ENCODE data around the gene DCAF7. TPM values are rescaled to one million over a fixed set of nuclear protein-coding genes. Genes with fewer than 3 reads are reported as not detected.

Gene DCAF7
- total and polyA plus RNA-seq, 4 donors: 13.2 to 24.0 (median 15.0) TPM

- 89% methylated on average over 26 of the region's 26 CpGs for whole genome bisulfite sequencing
- Histone ChIP-seq H3K27me3 (ENCODE audit: control insufficient read depth in 4 of 4, insufficient read depth in 4 of 4, low read length in 3 of 4) (peaks cover 0 to 5% (median 4%) of the 10 kb centered on the region in 4 donors), H3K4me1 (ENCODE audit: control insufficient read depth in 4 of 4, insufficient read depth in 4 of 4, low read length in 3 of 4) (no peaks in the 10 kb centered on the region), H3K9me3 (ENCODE audit: control insufficient read depth in 4 of 4, low read length in 3 of 4) (no peaks in the 10 kb centered on the region), H3K9ac (ENCODE audit: low read depth in 1 of 2, low read length in 2 of 2) (no peak overlapping the region), H3K36me3 (ENCODE audit: control insufficient read depth in 4 of 4, insufficient read depth in 3 of 4, low read depth in 1 of 4, low read length in 3 of 4) (no peaks in the 10 kb centered on the region), H3K4me3 (ENCODE audit: low read depth in 1 of 3, low read length in 3 of 3) (no peak overlapping the region), H3K27ac (ENCODE audit: low read depth in 1 of 2, low read length in 2 of 2) (no peak overlapping the region)
- DNase-seq (ENCODE audit: low spot score): peak; percentile 60
- no peak for TF ChIP-seq FOXA2 (IDR thresholded peaks at IDR 0.05)
- no peak for TF ChIP-seq NR2F2 (IDR thresholded peaks at IDR 0.05)
- TF ChIP-seq, protein P1, sequence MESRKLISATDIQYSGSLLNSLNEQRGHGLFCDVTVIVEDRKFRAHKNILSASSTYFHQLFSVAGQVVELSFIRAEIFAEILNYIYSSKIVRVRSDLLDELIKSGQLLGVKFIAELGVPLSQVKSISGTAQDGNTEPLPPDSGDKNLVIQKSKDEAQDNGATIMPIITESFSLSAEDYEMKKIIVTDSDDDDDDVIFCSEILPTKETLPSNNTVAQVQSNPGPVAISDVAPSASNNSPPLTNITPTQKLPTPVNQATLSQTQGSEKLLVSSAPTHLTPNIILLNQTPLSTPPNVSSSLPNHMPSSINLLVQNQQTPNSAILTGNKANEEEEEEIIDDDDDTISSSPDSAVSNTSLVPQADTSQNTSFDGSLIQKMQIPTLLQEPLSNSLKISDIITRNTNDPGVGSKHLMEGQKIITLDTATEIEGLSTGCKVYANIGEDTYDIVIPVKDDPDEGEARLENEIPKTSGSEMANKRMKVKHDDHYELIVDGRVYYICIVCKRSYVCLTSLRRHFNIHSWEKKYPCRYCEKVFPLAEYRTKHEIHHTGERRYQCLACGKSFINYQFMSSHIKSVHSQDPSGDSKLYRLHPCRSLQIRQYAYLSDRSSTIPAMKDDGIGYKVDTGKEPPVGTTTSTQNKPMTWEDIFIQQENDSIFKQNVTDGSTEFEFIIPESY (IDR thresholded peaks at IDR 0.05): no peak
- no peak for TF ChIP-seq SP1 (IDR thresholded peaks at IDR 0.05)
- no peak for TF ChIP-seq FOXA1 (IDR thresholded peaks at IDR 0.05)
- TF ChIP-seq REST (IDR thresholded peaks at IDR 0.05): no peak
Observed at GRCh38 chr17:63529711-63530556, 20.3 kb upstream of the DCAF7 start.

- TF ChIP-seq CTCF (IDR thresholded peaks at IDR 0.05; ENCODE audit: low read depth, low read length, missing input control) (no peak), GABPA (IDR thresholded peaks at IDR 0.05 in 1 of 2, conservative IDR thresholded peaks at IDR 0.05 in 1 of 2) (no peak), HNF4G (IDR thresholded peaks at IDR 0.05) (no peak), TAF1 (conservative IDR thresholded peaks at IDR 0.05) (no peak), RAD21 (IDR thresholded peaks at IDR 0.05) (no peak), NR2F2 (IDR thresholded peaks at IDR 0.05) (no peak), REST (IDR thresholded peaks at IDR 0.05) (no peak), YY1 (IDR thresholded peaks at IDR 0.05) (no peak), EGR1 (IDR thresholded peaks at IDR 0.05; ENCODE audit: low read depth in 2 of 2) (no peak)
- TF ChIP-seq, protein P1 (IDR thresholded peaks at IDR 0.05): no peak
- TF ChIP-seq, protein P2, sequence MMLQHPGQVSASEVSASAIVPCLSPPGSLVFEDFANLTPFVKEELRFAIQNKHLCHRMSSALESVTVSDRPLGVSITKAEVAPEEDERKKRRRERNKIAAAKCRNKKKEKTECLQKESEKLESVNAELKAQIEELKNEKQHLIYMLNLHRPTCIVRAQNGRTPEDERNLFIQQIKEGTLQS (IDR thresholded peaks at IDR 0.05): no peak
- WGBS: 92% methylated on average over 3 of the region's 3 CpGs
- Histone ChIP-seq H3K27ac (ENCODE audit: low read depth in 1 of 2, low read length in 2 of 2) (no peak overlapping the region), H3K4me3 (ENCODE audit: low read depth in 1 of 3, low read length in 3 of 3) (no peak overlapping the region), H3K9me3 (ENCODE audit: control insufficient read depth in 4 of 4, low read length in 3 of 4) (no peaks in the 10 kb centered on the region), H3K4me1 (ENCODE audit: control insufficient read depth in 4 of 4, insufficient read depth in 4 of 4, low read length in 3 of 4) (no peaks in the 10 kb centered on the region), H3K36me3 (ENCODE audit: control insufficient read depth in 4 of 4, insufficient read depth in 3 of 4, low read depth in 1 of 4, low read length in 3 of 4) (no peaks in the 10 kb centered on the region), H3K27me3 (ENCODE audit: control insufficient read depth in 4 of 4, insufficient read depth in 4 of 4, low read length in 3 of 4) (peaks cover 0 to 4% (median 0%) of the 10 kb centered on the region in 4 donors), H3K9ac (ENCODE audit: low read depth in 1 of 2, low read length in 2 of 2) (no peak overlapping the region)
- no peak for DNase-seq (ENCODE audit: low spot score)
Observed at GRCh38 chr17:63530557-63531021, 19.7 kb upstream of the DCAF7 start.
